ENCODE results near the gene SLC16A14.

GRCh38 chr2:230085201-230085600, 16.5 kb upstream of the SLC16A14 start:
- TF ChIP-seq CTCF (IDR thresholded peaks at IDR 0.05) = no peak
- TF ChIP-seq EP300 (IDR thresholded peaks at IDR 0.05) = no peak
- no peak for TF ChIP-seq POLR2A (IDR thresholded peaks at IDR 0.05)

Measured in sigmoid colon (tissue), 4 donors.